B cell (primary cell): ENCODE data around the gene SLIT3. TPM values are rescaled to one million over a fixed set of nuclear protein-coding genes. Genes with fewer than 3 reads are reported as not detected.

Experiments used
- ATAC-seq: fragments of 200-7000 bp; cut with Tn5 transposase; one replicate; pipeline ENCODE4 v1.10.0; 2021; ENCODE audit warnings: low read depth, mild to moderate bottlenecking, moderate number of reproducible peaks, moderate library complexity
- CTCF ChIA-PET: fragments of 350-600 bp; sonication (Branson Sonifier 250); formaldehyde crosslinking; loops from one replicate; lab custom pipeline; 2021; ENCODE audit warnings: antibody characterized with exemption, inconsistent platforms; lab: Charles Lee
- POLR2A ChIA-PET: fragments of 350-600 bp; sonication (Branson Sonifier 250); formaldehyde crosslinking; loops from one replicate; lab custom pipeline; 2021; ENCODE audit warnings: antibody characterized with exemption; lab: Charles Lee
- DNase-seq: peaks from one replicate; pipeline ENCODE4 v3.0.0; 2013
- H2AFZ ChIP-seq: 2 replicates; pipeline ENCODE4 v1.6.1; 2012; ENCODE audit warnings: mild to moderate bottlenecking, low read depth, low read length; ENCODE audit not compliant: insufficient read depth, poor library complexity, severe bottlenecking
- H3K27ac ChIP-seq, 2 donors: 1 replicate in 1 of 2; 2 replicates in 1 of 2; pipeline ENCODE4 v1.5.1; 2012 to 2013; ENCODE audit warnings: low read length in 2 of 2, mild to moderate bottlenecking in 2 of 2, moderate library complexity in 1 of 2
- H3K27me3 ChIP-seq, 4 experiments: fragments of 200-600 bp in 1 of 4; sonication (generic) in 1 of 4; replicated peaks in 1 of 4; 1 replicate in 2 of 4; 2 replicates in 2 of 4; pipeline versions ENCODE4 v1.6.1 to v1.7.0; 2013 to 2016; ENCODE audit warnings: low read length in 3 of 4, mild to moderate bottlenecking in 2 of 4, mixed read lengths in 1 of 4, moderate library complexity in 1 of 4; ENCODE audit not compliant: insufficient read depth in 4 of 4, control insufficient read depth in 3 of 4; ENCODE audit errors: control extremely low read depth in 1 of 4
- H3K36me3 ChIP-seq, 2 experiments: replicated peaks in 1 of 2; 1 replicate in 1 of 2; 2 replicates in 1 of 2; pipeline versions ENCODE4 v1.6.1 to v1.7.1; 2013; ENCODE audit warnings: low read length in 1 of 2; ENCODE audit not compliant: insufficient read depth in 2 of 2, control insufficient read depth in 1 of 2; ENCODE audit errors: control extremely low read depth in 1 of 2, extremely low read depth in 1 of 2
- H3K4me1 ChIP-seq, 2 donors: fragments of 200-600 bp in 1 of 2; sonication (generic) in 1 of 2; 1 replicate in 1 of 2; 2 replicates in 1 of 2; pipeline versions ENCODE4 v1.5.1 to v1.6.1; 2013 to 2017; ENCODE audit warnings: low read length in 2 of 2; ENCODE audit not compliant: control insufficient read depth in 2 of 2, insufficient read depth in 2 of 2
- H3K4me2 ChIP-seq: replicated peaks from 2 replicates; pipeline ENCODE3; 2012; ENCODE audit warnings: mild to moderate bottlenecking, low read depth, low read length; ENCODE audit not compliant: poor library complexity, severe bottlenecking
- H3K4me3 ChIP-seq, 5 experiments: fragments of 200-600 bp in 1 of 5; sonication (generic) in 1 of 5; 1 replicate in 3 of 5; 2 replicates in 2 of 5; pipeline versions ENCODE4 v1.5.1 to v1.7.0; 2011 to 2016; ENCODE audit warnings: low read length in 4 of 5, mild to moderate bottlenecking in 4 of 5, low read depth in 2 of 5, control low read depth in 1 of 5, moderate library complexity in 1 of 5; ENCODE audit not compliant: insufficient read depth in 1 of 5; ENCODE audit errors: control extremely low read depth in 1 of 5, extremely low read depth in 1 of 5
- H3K79me2 ChIP-seq: fragments of 200-600 bp; sonication (generic); one replicate; pipeline ENCODE4 v1.6.0; 2016; ENCODE audit warnings: low read length; ENCODE audit not compliant: control insufficient read depth, insufficient read depth
- H3K9ac ChIP-seq: fragments of 200-600 bp; sonication (generic); 2 replicates; pipeline ENCODE4 v1.6.1; 2017; ENCODE audit warnings: mild to moderate bottlenecking, low read length, moderate library complexity
- H3K9me3 ChIP-seq, 3 donors: one replicate each; pipeline versions ENCODE4 v1.6.1 to v1.7.1; 2013; ENCODE audit warnings: low read length in 2 of 3; ENCODE audit not compliant: control insufficient read depth in 2 of 3, insufficient read depth in 1 of 3; ENCODE audit errors: control extremely low read depth in 1 of 3
- H4K20me1 ChIP-seq: 2 replicates; pipeline ENCODE4 v1.6.0; 2012; ENCODE audit warnings: mild to moderate bottlenecking, low read length; ENCODE audit not compliant: insufficient read depth, control insufficient read depth, poor library complexity, severe bottlenecking
- H3K27ac Mint-ChIP-seq: one replicate; pipeline ENCODE4 v1.8.0; 2021; ENCODE audit warnings: mixed read lengths
- H3K27me3 Mint-ChIP-seq: one replicate; pipeline ENCODE4 v1.8.0; 2021; ENCODE audit warnings: mixed read lengths
- H3K4me1 Mint-ChIP-seq: one replicate; pipeline ENCODE4 v1.8.0; 2021; ENCODE audit warnings: mixed read lengths
- H3K4me3 Mint-ChIP-seq: one replicate; pipeline ENCODE4 v1.8.0; 2021; ENCODE audit warnings: mixed read lengths
- H3K9me3 Mint-ChIP-seq: one replicate; pipeline ENCODE4 v1.8.0; 2022; ENCODE audit warnings: mixed read lengths; ENCODE audit not compliant: insufficient read depth
- CTCF ChIP-seq: fragments of 200-600 bp; IDR thresholded peaks from one replicate; pipeline ENCODE4 v1.8.0; 2022; ENCODE audit warnings: antibody characterized with exemption, mild to moderate bottlenecking
- EZH2 ChIP-seq: IDR thresholded peaks from 2 replicates; pipeline ENCODE4 v1.6.1; 2012; ENCODE audit warnings: borderline replicate concordance, low read depth, mild to moderate bottlenecking, moderate library complexity, low read length; ENCODE audit not compliant: insufficient read depth, poor library complexity, severe bottlenecking
- WGBS: methylation state at CpG from one replicate; pipeline ENCODE4 v1.1.5; 2013; ENCODE audit warnings: missing lambda C conversion rate; ENCODE audit not compliant: insufficient coverage; 5-methylcytosine and 5-hydroxymethylcytosine counted together
- intact Hi-C: fragments of 100-400 bp; cut with micrococcal nuclease; formaldehyde crosslinking; loops from one replicate; pipeline ENCODE4 v1.10.0; 2022
- polyA plus RNA-seq: library from polyadenylated mRNA; depleted of rRNA; stranded (reverse); fragments of >200 nt; gene quantifications from 2 replicates; pipeline ENCODE4 v1.2.3, GENCODE V29; 2012
- total RNA-seq, 2 donors: library from RNA; stranded (reverse); fragments of 120-200 nt in 1 of 2; gene quantifications; 1 replicate in 1 of 2; 2 replicates in 1 of 2; pipeline versions ENCODE4 v1.2.3 to v1.2.4, GENCODE V29; 2013 to 2022

SLIT3 gene
- total and polyA plus RNA-seq, 2 donors (not counting 1 experiment from before 2014, with no cell fraction given), result not detected

- no peak for TF ChIP-seq CTCF
- TF ChIP-seq EZH2, result no peak
- Histone ChIP-seq H3K79me2 (no peaks in the 10 kb centered on the region), H2AFZ (no peak overlapping the region), H3K4me1 (no peaks in the 10 kb centered on the region), H3K27ac (no peak overlapping the region), H4K20me1 (no peaks in the 10 kb centered on the region), H3K9ac (no peak overlapping the region), H3K27me3 (no peaks in the 10 kb centered on the region), H3K4me2 (no peak overlapping the region), H3K36me3 (no peaks in the 10 kb centered on the region), H3K9me3 (peaks cover 0 to 3% (median 0%) of the 10 kb centered on the region in 3 donors), H3K4me3 (no peak overlapping the region)
- no peaks in the 10 kb centered on the region for H3K4me1 Mint-ChIP-seq
- ChIA-PET POLR2A (no interaction called here), CTCF (no interaction called here)
- no peak overlapping the region for H3K4me3 Mint-ChIP-seq
- no peaks in the 10 kb centered on the region for H3K9me3 Mint-ChIP-seq
- no peak for DNase-seq
- no peak for ATAC-seq
- intact Hi-C loops, result no loop called here
- 100% methylated on average over 2 of the region's 8 CpGs for WGBS
- peaks cover 7% of the 10 kb centered on the region for H3K27me3 Mint-ChIP-seq
- H3K27ac Mint-ChIP-seq, result no peak overlapping the region
Observed at GRCh38 chr5:169251333-169252084, 49.4 kb downstream of the SLIT3 start.

GRCh38 chr5:169250887-169251286, 50.1 kb downstream of the SLIT3 start:
- H3K27ac Mint-ChIP-seq, result no peak overlapping the region
- H4K20me1 ChIP-seq, result no peaks in the 10 kb centered on the region
- H3K27me3 ChIP-seq, result no peaks in the 10 kb centered on the region
- peaks cover 10% of the 10 kb centered on the region for H3K27me3 Mint-ChIP-seq
- WGBS, result 65% methylated on average over 2 of the region's 4 CpGs
- no peaks in the 10 kb centered on the region for H3K79me2 ChIP-seq
- DNase-seq (no peak), ATAC-seq (no peak)
- H3K4me1 Mint-ChIP-seq, result no peaks in the 10 kb centered on the region
- H2AFZ ChIP-seq, result no peak overlapping the region
- no peak overlapping the region for H3K27ac ChIP-seq
- TF ChIP-seq EZH2 (no peak), CTCF (no peak)
- H3K9me3 ChIP-seq, result peaks cover 0 to 3% (median 0%) of the 10 kb centered on the region in 3 donors
- POLR2A ChIA-PET, result no interaction called here
- no peaks in the 10 kb centered on the region for H3K9me3 Mint-ChIP-seq
- intact Hi-C loops, result no loop called here
- no peaks in the 10 kb centered on the region for H3K4me1 ChIP-seq
- no peak overlapping the region for H3K4me2 ChIP-seq
- H3K4me3 Mint-ChIP-seq, result no peak overlapping the region
- CTCF ChIA-PET, result no interaction called here
- H3K36me3 ChIP-seq, result no peaks in the 10 kb centered on the region
- no peak overlapping the region for H3K4me3 ChIP-seq
- no peak overlapping the region for H3K9ac ChIP-seq
